Measurements from ENCODE around the gene ZFYVE16.

ZFYVE16 gene

GRCh38 chr5:80369521-80369920, 38.3 kb upstream of the ZFYVE16 start:
- H3K4me2 ChIP-seq (ENCODE audit: low read length) = no peak overlapping the region
- no peaks in the 10 kb centered on the region for H3K36me3 ChIP-seq (replicated peaks; ENCODE audit: low read depth, low read length)
- H3K9me3 ChIP-seq (ENCODE audit: insufficient read depth, low read length) = no peaks in the 10 kb centered on the region
- H3K4me1 ChIP-seq (ENCODE audit: low read length) = no peaks in the 10 kb centered on the region
- H3K9ac ChIP-seq (ENCODE audit: low read length) = no peak overlapping the region
- H2AFZ ChIP-seq (ENCODE audit: low read depth, low read length) = no peak overlapping the region
- H3K27ac ChIP-seq (ENCODE audit: low read length) = no peak overlapping the region
- no peak overlapping the region for H3K4me3 ChIP-seq (ENCODE audit: low read length)
- no peaks in the 10 kb centered on the region for H3K27me3 ChIP-seq (ENCODE audit: low read depth, low read length)
- TF ChIP-seq CTCF (IDR thresholded peaks at IDR 0.05; ENCODE audit: low read depth, low read length) (no peak), EZH2phosphoT487 (IDR thresholded peaks at IDR 0.05; ENCODE audit: low read depth) (no peak)
- no peaks in the 10 kb centered on the region for H3K79me2 ChIP-seq (ENCODE audit: low read length)
- H4K20me1 ChIP-seq (ENCODE audit: insufficient read depth, low read length) = no peaks in the 10 kb centered on the region

- Histone ChIP-seq H3K4me3 (ENCODE audit: low read length) (no peak overlapping the region), H3K27me3 (ENCODE audit: low read depth, low read length) (no peaks in the 10 kb centered on the region), H3K27ac (ENCODE audit: low read length) (no peak overlapping the region), H3K9ac (ENCODE audit: low read length) (no peak overlapping the region), H2AFZ (ENCODE audit: low read depth, low read length) (no peak overlapping the region), H3K9me3 (ENCODE audit: insufficient read depth, low read length) (no peaks in the 10 kb centered on the region), H4K20me1 (ENCODE audit: insufficient read depth, low read length) (no peaks in the 10 kb centered on the region), H3K4me2 (ENCODE audit: low read length) (no peak overlapping the region), H3K79me2 (ENCODE audit: low read length) (no peaks in the 10 kb centered on the region), H3K36me3 (replicated peaks; ENCODE audit: low read depth, low read length) (no peaks in the 10 kb centered on the region), H3K4me1 (ENCODE audit: low read length) (no peaks in the 10 kb centered on the region)
- TF ChIP-seq EZH2phosphoT487 (IDR thresholded peaks at IDR 0.05; ENCODE audit: low read depth) (no peak), CTCF (IDR thresholded peaks at IDR 0.05; ENCODE audit: low read depth, low read length) (no peak)
These were observed 37.5 kb upstream of the ZFYVE16 start for GRCh38 chr5:80370390-80370789.

- H3K27ac ChIP-seq (ENCODE audit: low read length) = no peak overlapping the region
These were observed 35.1 kb upstream of the ZFYVE16 start for GRCh38 chr5:80372780-80373179.

GRCh38 chr5:80374188-80374587, 33.7 kb upstream of the ZFYVE16 start:
- Histone ChIP-seq H3K4me2 (ENCODE audit: low read length) (no peak overlapping the region), H4K20me1 (ENCODE audit: insufficient read depth, low read length) (no peaks in the 10 kb centered on the region), H3K27me3 (ENCODE audit: low read depth, low read length) (no peaks in the 10 kb centered on the region), H3K9me3 (ENCODE audit: insufficient read depth, low read length) (no peaks in the 10 kb centered on the region), H3K4me1 (ENCODE audit: low read length) (no peaks in the 10 kb centered on the region), H3K9ac (ENCODE audit: low read length) (no peak overlapping the region), H3K4me3 (ENCODE audit: low read length) (no peak overlapping the region), H3K27ac (ENCODE audit: low read length) (no peak overlapping the region), H3K79me2 (ENCODE audit: low read length) (no peaks in the 10 kb centered on the region), H3K36me3 (replicated peaks; ENCODE audit: low read depth, low read length) (no peaks in the 10 kb centered on the region), H2AFZ (ENCODE audit: low read depth, low read length) (no peak overlapping the region)
- no peak for TF ChIP-seq EZH2phosphoT487 (IDR thresholded peaks at IDR 0.05; ENCODE audit: low read depth)
- TF ChIP-seq CTCF (IDR thresholded peaks at IDR 0.05; ENCODE audit: low read depth, low read length) = no peak

More at GRCh38 chr5:80372780-80373179, 35.1 kb upstream of the ZFYVE16 start:
- H3K4me3 ChIP-seq (ENCODE audit: low read length) = no peak overlapping the region
- TF ChIP-seq CTCF (IDR thresholded peaks at IDR 0.05; ENCODE audit: low read depth, low read length) = no peak
- TF ChIP-seq EZH2phosphoT487 (IDR thresholded peaks at IDR 0.05; ENCODE audit: low read depth) = no peak
- H3K4me2 ChIP-seq (ENCODE audit: low read length) = no peak overlapping the region
- H3K4me1 ChIP-seq (ENCODE audit: low read length) = no peaks in the 10 kb centered on the region
- H3K9me3 ChIP-seq (ENCODE audit: insufficient read depth, low read length) = no peaks in the 10 kb centered on the region
- H3K9ac ChIP-seq (ENCODE audit: low read length) = no peak overlapping the region
- no peaks in the 10 kb centered on the region for H3K79me2 ChIP-seq (ENCODE audit: low read length)
- no peak overlapping the region for H2AFZ ChIP-seq (ENCODE audit: low read depth, low read length)
- no peaks in the 10 kb centered on the region for H3K27me3 ChIP-seq (ENCODE audit: low read depth, low read length)
- no peaks in the 10 kb centered on the region for H3K36me3 ChIP-seq (replicated peaks; ENCODE audit: low read depth, low read length)
- H4K20me1 ChIP-seq (ENCODE audit: insufficient read depth, low read length) = no peaks in the 10 kb centered on the region

All from OCI-LY3 (cell line).